H1 (cell line): ENCODE measurements around the gene ABI2. TPM values are rescaled to one million over a fixed set of nuclear protein-coding genes. Genes with fewer than 3 reads are reported as not detected.

ENCODE experiments used
- CTCF ChIA-PET: fragments of 300-600 bp; sonication (Branson Sonifier 250); formaldehyde crosslinking; loops from one replicate; lab custom pipeline; 2021; ENCODE audit not compliant: partially characterized antibody; lab: Charles Lee
- POLR2A ChIA-PET: fragments of 300-600 bp; sonication (Branson Sonifier 250); formaldehyde crosslinking; loops from one replicate; lab custom pipeline; 2021; ENCODE audit warnings: inconsistent platforms; ENCODE audit not compliant: partially characterized antibody; lab: Charles Lee
- DNase-seq, 2 experiments: peaks; one replicate each; pipeline versions ENCODE4 v3.0.0 to v3.0.0-alpha.2; 2010 to 2022; ENCODE audit warnings: low spot score in 2 of 2, low read depth in 1 of 2, mixed read lengths in 1 of 2
- FAIRE-seq: peaks from 2 replicates; lab custom pipeline; 2011; peaks lifted over from hg19 to GRCh38; lab: Jason Lieb, UNC
- H2AFZ ChIP-seq: 2 replicates; pipeline ENCODE4 v1.8.1; 2012; ENCODE audit warnings: low read length, inconsistent platforms
- H2AK5ac ChIP-seq: 2 replicates; pipeline ENCODE4 v1.6.1; 2013; ENCODE audit warnings: low read depth, low read length
- H2BK120ac ChIP-seq: replicated peaks from 2 replicates; pipeline ENCODE3; 2013; ENCODE audit warnings: low read depth, low read length, inconsistent platforms
- H2BK12ac ChIP-seq: 2 replicates; pipeline ENCODE4 v1.6.1; 2013; ENCODE audit warnings: low read depth, low read length
- H2BK15ac ChIP-seq: 2 replicates; pipeline ENCODE4 v1.6.1; 2013; ENCODE audit warnings: low read length
- H2BK20ac ChIP-seq: 2 replicates; pipeline ENCODE4 v1.6.1; 2013; ENCODE audit warnings: low read length
- H2BK5ac ChIP-seq: 2 replicates; pipeline ENCODE4 v1.6.1; 2013; ENCODE audit warnings: low read depth, low read length
- H3K14ac ChIP-seq: 2 replicates; pipeline ENCODE4 v1.6.1; 2013; ENCODE audit warnings: inconsistent platforms; ENCODE audit not compliant: insufficient read length
- H3K18ac ChIP-seq: 2 replicates; pipeline ENCODE4 v1.6.1; 2013; ENCODE audit warnings: low read length; ENCODE audit errors: extremely low read depth
- H3K23ac ChIP-seq: 2 replicates; pipeline ENCODE4 v1.6.1; 2013; ENCODE audit warnings: inconsistent platforms; ENCODE audit not compliant: insufficient read length
- H3K23me2 ChIP-seq: 2 replicates; pipeline ENCODE4 v1.6.1; 2013; ENCODE audit warnings: low read depth, low read length
- H3K27ac ChIP-seq: 2 replicates; pipeline ENCODE4 v1.6.1; 2011; ENCODE audit warnings: low read depth, low read length, inconsistent platforms
- H3K27me3 ChIP-seq, 4 experiments: replicated peaks in 1 of 4; 1 replicate in 1 of 4; 2 replicates in 3 of 4; pipeline versions ENCODE4 v1.6.1 to v1.8.1; 2011 to 2013; ENCODE audit warnings: low read length in 3 of 4, mild to moderate bottlenecking in 3 of 4, inconsistent platforms in 2 of 4, mixed read lengths in 2 of 4, moderate library complexity in 1 of 4; ENCODE audit not compliant: control insufficient read depth in 3 of 4, insufficient read depth in 3 of 4; ENCODE audit errors: extremely low read depth in 1 of 4
- H3K36me3 ChIP-seq, 4 experiments: 2 replicates each; pipeline versions ENCODE4 v1.6.1 to v1.8.1; 2011 to 2013; ENCODE audit warnings: mild to moderate bottlenecking in 4 of 4, low read length in 3 of 4, moderate library complexity in 2 of 4, control low read depth in 1 of 4, inconsistent platforms in 1 of 4; ENCODE audit not compliant: insufficient read depth in 4 of 4, control insufficient read depth in 2 of 4
- H3K4ac ChIP-seq: replicated peaks from 2 replicates; pipeline ENCODE3; 2013; ENCODE audit warnings: low read length, low read depth, mixed read lengths, inconsistent platforms; ENCODE audit not compliant: insufficient read length
- H3K4me1 ChIP-seq, 4 experiments: replicated peaks in 1 of 4; 1 replicate in 1 of 4; 2 replicates in 3 of 4; pipeline versions ENCODE4 v1.6.1 to v1.8.1; 2011 to 2013; ENCODE audit warnings: low read length in 3 of 4, inconsistent platforms in 2 of 4, mixed read lengths in 1 of 4; ENCODE audit not compliant: insufficient read depth in 4 of 4, control insufficient read depth in 3 of 4
- H3K4me2 ChIP-seq, 2 experiments: 2 replicates each; pipeline versions ENCODE4 v1.6.1 to v1.8.1; 2011 to 2013; ENCODE audit warnings: low read depth in 2 of 2, low read length in 2 of 2, control low read depth in 1 of 2, inconsistent platforms in 1 of 2, mild to moderate bottlenecking in 1 of 2; ENCODE audit not compliant: insufficient read depth in 1 of 2
- H3K4me3 ChIP-seq, 4 experiments: fragments of 200-600, 300-600 bp in 1 of 4; sonication (generic), shearing (Covaris generic), sonication (Bioruptor Twin) in 1 of 4; 2 replicates each; pipeline versions ENCODE4 v1.5.1 to v1.8.1; 2011 to 2016; ENCODE audit warnings: low read length in 4 of 4, low read depth in 3 of 4, control low read depth in 2 of 4, inconsistent platforms in 2 of 4, mild to moderate bottlenecking in 2 of 4, mixed read lengths in 1 of 4, moderate library complexity in 1 of 4; ENCODE audit not compliant: insufficient read depth in 2 of 4; ENCODE audit errors: extremely low read depth in 1 of 4
- H3K56ac ChIP-seq: replicated peaks from 2 replicates; pipeline ENCODE3; 2013; ENCODE audit warnings: low read depth, mild to moderate bottlenecking, mixed read lengths, low read length, inconsistent platforms; ENCODE audit not compliant: insufficient read length
- H3K79me1 ChIP-seq: 2 replicates; pipeline ENCODE4 v1.6.1; 2013; ENCODE audit warnings: low read depth, low read length, control low read depth
- H3K79me2 ChIP-seq, 2 experiments: 2 replicates each; pipeline versions ENCODE4 v1.6.1 to v1.8.1; 2012 to 2013; ENCODE audit warnings: low read length in 2 of 2, mild to moderate bottlenecking in 2 of 2, inconsistent platforms in 1 of 2; ENCODE audit not compliant: insufficient read depth in 2 of 2, control insufficient read depth in 1 of 2
- H3K9ac ChIP-seq, 4 experiments: replicated peaks in 1 of 4; 1 replicate in 1 of 4; 2 replicates in 3 of 4; pipeline versions ENCODE4 v1.6.1 to v1.8.1; 2011 to 2013; ENCODE audit warnings: low read depth in 3 of 4, low read length in 3 of 4, control low read depth in 2 of 4, mild to moderate bottlenecking in 2 of 4, moderate library complexity in 2 of 4, inconsistent platforms in 1 of 4; ENCODE audit errors: extremely low read depth in 1 of 4
- H3K9me3 ChIP-seq, 2 experiments: 2 replicates each; pipeline versions ENCODE4 v1.6.1 to v1.8.1; 2012 to 2013; ENCODE audit warnings: mild to moderate bottlenecking in 2 of 2, moderate library complexity in 2 of 2, control low read depth in 1 of 2, inconsistent platforms in 1 of 2, low read depth in 1 of 2, low read length in 1 of 2, mixed read lengths in 1 of 2; ENCODE audit not compliant: insufficient read depth in 2 of 2
- H4K20me1 ChIP-seq, 2 experiments: replicated peaks in 1 of 2; 2 replicates each; pipeline versions ENCODE3 to v1.8.1; 2011 to 2013; ENCODE audit warnings: inconsistent platforms in 2 of 2, low read length in 2 of 2, mild to moderate bottlenecking in 1 of 2; ENCODE audit not compliant: insufficient read depth in 2 of 2, control insufficient read depth in 1 of 2
- H4K5ac ChIP-seq: 2 replicates; pipeline ENCODE4 v1.6.1; 2013; ENCODE audit warnings: low read length, low read depth, mixed read lengths, inconsistent platforms; ENCODE audit not compliant: insufficient read length
- H4K8ac ChIP-seq: 2 replicates; pipeline ENCODE4 v1.8.0; 2013; ENCODE audit warnings: mild to moderate bottlenecking, moderate library complexity, low read length, inconsistent platforms; ENCODE audit not compliant: insufficient read depth; ENCODE audit errors: extremely low read depth
- H4K91ac ChIP-seq: replicated peaks from 2 replicates; pipeline ENCODE3; 2013; ENCODE audit warnings: low read length, mixed read lengths, inconsistent platforms; ENCODE audit not compliant: insufficient read length
- CHD1 ChIP-seq: IDR thresholded peaks from 2 replicates; pipeline ENCODE4 v1.6.1; 2012; ENCODE audit warnings: low read depth, low read length, improper control_type of control experiment
- CTBP2 ChIP-seq: IDR thresholded peaks from 2 replicates; pipeline ENCODE4 v1.7.0; 2011; ENCODE audit warnings: borderline replicate concordance, mild to moderate bottlenecking, moderate library complexity, mixed read lengths, low read length; ENCODE audit not compliant: insufficient read depth, insufficient read length
- NANOG ChIP-seq: IDR thresholded peaks from 2 replicates; pipeline ENCODE4 v1.6.1; 2011; ENCODE audit warnings: low read length, low read depth, mild to moderate bottlenecking, inconsistent platforms; ENCODE audit not compliant: insufficient read depth, poor library complexity, severe bottlenecking
- SIRT6 ChIP-seq: IDR thresholded peaks from one replicate; pipeline ENCODE4 v1.7.1; 2012; ENCODE audit warnings: low read length, inconsistent platforms
- TAF7 ChIP-seq: optimal IDR thresholded peaks from 2 replicates; pipeline ENCODE3; 2011; ENCODE audit warnings: low read depth, mild to moderate bottlenecking, inconsistent platforms, low read length, moderate library complexity, borderline replicate concordance
- TEAD4 ChIP-seq: IDR thresholded peaks from 2 replicates; pipeline ENCODE4 v1.6.1; 2012; ENCODE audit warnings: low read depth, low read length, inconsistent platforms, mixed read lengths
- WGBS, 2 experiments: shearing (Covaris generic) in 1 of 2; methylation state at CpG; one replicate each; pipeline versions ENCODE4 v1.1.6 to v1.1.7; 2013 to 2015; ENCODE audit warnings: low lambda C conversion rate in 2 of 2, mixed read lengths in 2 of 2, inconsistent platforms in 1 of 2, low coverage in 1 of 2, missing lambda C conversion rate in 1 of 2; ENCODE audit not compliant: insufficient replicate concordance in 2 of 2, insufficient coverage in 1 of 2, insufficient read length in 1 of 2; ENCODE audit errors: extremely low coverage in 1 of 2, missing lambda C conversion rate in 1 of 2; 5-methylcytosine and 5-hydroxymethylcytosine counted together
- polyA plus RNA-seq, 7 experiments: library from polyadenylated mRNA; depleted of rRNA in 3 of 7; stranded (reverse) in 5 of 7; unstranded in 2 of 7; fragments of >200 nt in 5 of 7; fragments of 200-250 nt in 2 of 7; gene quantifications; 1 replicate in 5 of 7; 2 replicates in 1 of 7; 4 replicates in 1 of 7; pipeline versions ENCODE4 v1.2.1 to v1.2.3, GENCODE V29; 2011 to 2013; ENCODE audit warnings: missing spikeins in 2 of 7, mixed read lengths in 2 of 7
- total RNA-seq: library from RNA; stranded (reverse); fragmentation: NEBNext Ultra II Directional; extraction: Animal tissue kit (Norgen Biotek cat#: 25700); gene quantifications from 2 replicates; pipeline ENCODE4 v1.2.1, GENCODE V29; 2021

Gene ABI2
- total and polyA plus RNA-seq, 2 of the 8 experiments (the other 6 are each of a cell fraction or from before 2014, with no cell fraction given): 62.3 to 118 TPM

DNA sequence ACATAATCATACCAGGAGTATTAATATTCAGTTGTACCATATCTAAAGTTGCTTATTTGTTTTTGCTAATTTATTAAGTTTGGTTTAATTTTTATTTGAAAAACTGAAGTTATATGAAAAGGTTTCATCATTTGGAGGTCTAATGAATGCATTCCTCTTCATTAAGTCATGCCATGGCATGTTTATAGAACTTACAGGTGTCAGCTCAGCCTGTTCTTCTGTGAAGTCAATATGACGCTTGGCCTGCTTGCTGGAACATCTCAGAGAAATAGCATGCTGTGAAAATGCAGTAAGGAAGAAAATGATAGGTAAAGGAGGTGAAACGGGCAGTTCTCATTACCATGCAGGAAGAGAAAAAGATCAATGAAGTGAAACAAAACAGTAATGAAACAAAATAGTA lies 148.7 kb downstream of the ABI2 start:
- H3K27ac ChIP-seq: no peak overlapping the region
- DNase-seq (no peak), FAIRE-seq (no peak)
- no peaks in the 10 kb centered on the region for H3K27me3 ChIP-seq
- H3K4me1 ChIP-seq: peaks cover 0 to 2% (median 0%) of the 10 kb centered on the region in 4 experiments; a peak in 1 of 7 replicates
- POLR2A ChIA-PET: interaction anchor here (0.6 to 1.4 kb wide), 2 partner anchors 11 to 621 kb away, joined by 3 read pairs; no protein-coding TSS in a partner anchor
- H3K79me2 ChIP-seq: no peaks in the 10 kb centered on the region; a peak in 1 of 4 replicates
- H3K79me1 ChIP-seq: no peaks in the 10 kb centered on the region; the same call in 1 of the 2 replicates
- no peak overlapping the region for H2BK5ac ChIP-seq
- H3K18ac ChIP-seq: no peak overlapping the region
- no peak overlapping the region for H2BK15ac ChIP-seq
- no peak overlapping the region for H3K23ac ChIP-seq
- no peaks in the 10 kb centered on the region for H3K9me3 ChIP-seq
- no peak overlapping the region for H4K5ac ChIP-seq
- CTCF ChIA-PET: interaction anchor here (0.6 kb wide), 1 partner anchor 24 kb away, joined by 4 read pairs; no protein-coding TSS in a partner anchor
- H3K4ac ChIP-seq: no peak overlapping the region
- no peak overlapping the region for H2AFZ ChIP-seq
- no peak overlapping the region for H3K4me2 ChIP-seq
- H3K14ac ChIP-seq: no peak overlapping the region
- no peak overlapping the region for H3K4me3 ChIP-seq
- no peak overlapping the region for H2BK120ac ChIP-seq
- no peak overlapping the region for H4K8ac ChIP-seq
- H2BK20ac ChIP-seq: no peak overlapping the region
- TF ChIP-seq CTBP2 (no peak), TAF7 (no peak), CHD1 (no peak), TEAD4 (no peak), NANOG (no peak), SIRT6 (no peak)
- TF ChIP-seq, all 59 proteins: peak for 0
- no peaks in the 10 kb centered on the region for H3K23me2 ChIP-seq
- 93% methylated on average over 2 of the region's 2 CpGs; no CpG with 5 or more reads in 1 of the 2 experiments for WGBS, 2 experiments
- H2AK5ac ChIP-seq: no peak overlapping the region
- H3K9ac ChIP-seq: no peak overlapping the region
- no peaks in the 10 kb centered on the region for H4K20me1 ChIP-seq
- H2BK12ac ChIP-seq: no peak overlapping the region
- no peak overlapping the region for H3K56ac ChIP-seq
- H4K91ac ChIP-seq: no peak overlapping the region
- H3K36me3 ChIP-seq: peaks cover 0 to 4% (median 1%) of the 10 kb centered on the region in 4 experiments; a peak in 2 of 8 replicates
